HG02642 (cell line): ENCODE data around the gene TUBGCP2.

Experiments
- ATAC-seq: cut with Tn5 transposase; IDR thresholded peaks from one replicate; pipeline ENCODE4 v1.9.1; 2021; ENCODE audit warnings: mild to moderate bottlenecking; ENCODE audit not compliant: unreplicated experiment, poor library complexity

Gene TUBGCP2, protein sequence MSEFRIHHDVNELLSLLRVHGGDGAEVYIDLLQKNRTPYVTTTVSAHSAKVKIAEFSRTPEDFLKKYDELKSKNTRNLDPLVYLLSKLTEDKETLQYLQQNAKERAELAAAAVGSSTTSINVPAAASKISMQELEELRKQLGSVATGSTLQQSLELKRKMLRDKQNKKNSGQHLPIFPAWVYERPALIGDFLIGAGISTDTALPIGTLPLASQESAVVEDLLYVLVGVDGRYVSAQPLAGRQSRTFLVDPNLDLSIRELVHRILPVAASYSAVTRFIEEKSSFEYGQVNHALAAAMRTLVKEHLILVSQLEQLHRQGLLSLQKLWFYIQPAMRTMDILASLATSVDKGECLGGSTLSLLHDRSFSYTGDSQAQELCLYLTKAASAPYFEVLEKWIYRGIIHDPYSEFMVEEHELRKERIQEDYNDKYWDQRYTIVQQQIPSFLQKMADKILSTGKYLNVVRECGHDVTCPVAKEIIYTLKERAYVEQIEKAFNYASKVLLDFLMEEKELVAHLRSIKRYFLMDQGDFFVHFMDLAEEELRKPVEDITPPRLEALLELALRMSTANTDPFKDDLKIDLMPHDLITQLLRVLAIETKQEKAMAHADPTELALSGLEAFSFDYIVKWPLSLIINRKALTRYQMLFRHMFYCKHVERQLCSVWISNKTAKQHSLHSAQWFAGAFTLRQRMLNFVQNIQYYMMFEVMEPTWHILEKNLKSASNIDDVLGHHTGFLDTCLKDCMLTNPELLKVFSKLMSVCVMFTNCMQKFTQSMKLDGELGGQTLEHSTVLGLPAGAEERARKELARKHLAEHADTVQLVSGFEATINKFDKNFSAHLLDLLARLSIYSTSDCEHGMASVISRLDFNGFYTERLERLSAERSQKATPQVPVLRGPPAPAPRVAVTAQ

GRCh38 chr10:133308421-133309099 is at the start of gene TUBGCP2, which contains the start of gene ZNF511:
TUBGCP2 (minus strand) TSS chr10:133308872; CDS start chr10:133302941, 5,931 bp downstream.
ZNF511 (plus strand) TSS chr10:133308914; CDS start chr10:133308944, 30 bp downstream.
- ATAC-seq, result peak; percentile 84

GRCh38 chr10:133357285-133358161 is 48.9 kb upstream of the TUBGCP2 start, which contains the start of gene FUOM:
FUOM (minus strand) TSS chr10:133358019; CDS start chr10:133358007, 12 bp downstream.
- ATAC-seq, result peak; percentile 73

- no peak for ATAC-seq
Measured at GRCh38 chr10:133356549-133357284, 48.0 kb upstream of the TUBGCP2 start.

GRCh38 chr10:133355991-133356390 is 47.3 kb upstream of the TUBGCP2 start:
- no peak for ATAC-seq

DNA sequence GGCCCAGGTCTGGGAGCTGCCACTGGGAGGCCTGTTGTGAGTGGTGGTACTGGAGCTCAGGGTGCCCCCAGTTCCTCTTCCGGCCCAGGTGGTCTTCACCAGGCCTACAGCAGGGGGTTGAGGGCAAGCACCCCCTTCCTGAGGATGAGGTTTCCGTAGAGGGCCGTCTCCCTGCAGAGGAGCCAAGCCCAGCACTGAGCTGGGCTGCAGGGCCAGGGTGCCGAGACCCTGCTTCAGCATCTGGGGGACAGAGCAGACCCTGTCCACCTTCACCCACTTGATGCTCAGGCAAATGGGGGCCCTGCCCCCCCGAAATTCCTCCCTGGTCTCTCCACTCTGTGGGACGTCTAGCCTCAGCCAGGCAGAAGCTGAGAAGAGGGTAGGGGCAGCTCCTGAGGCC is 46.6 kb upstream of the TUBGCP2 start:
- no peak for ATAC-seq

- ATAC-seq, result no peak
Measured at GRCh38 chr10:133354672-133355240, 46.1 kb upstream of the TUBGCP2 start.

DNA sequence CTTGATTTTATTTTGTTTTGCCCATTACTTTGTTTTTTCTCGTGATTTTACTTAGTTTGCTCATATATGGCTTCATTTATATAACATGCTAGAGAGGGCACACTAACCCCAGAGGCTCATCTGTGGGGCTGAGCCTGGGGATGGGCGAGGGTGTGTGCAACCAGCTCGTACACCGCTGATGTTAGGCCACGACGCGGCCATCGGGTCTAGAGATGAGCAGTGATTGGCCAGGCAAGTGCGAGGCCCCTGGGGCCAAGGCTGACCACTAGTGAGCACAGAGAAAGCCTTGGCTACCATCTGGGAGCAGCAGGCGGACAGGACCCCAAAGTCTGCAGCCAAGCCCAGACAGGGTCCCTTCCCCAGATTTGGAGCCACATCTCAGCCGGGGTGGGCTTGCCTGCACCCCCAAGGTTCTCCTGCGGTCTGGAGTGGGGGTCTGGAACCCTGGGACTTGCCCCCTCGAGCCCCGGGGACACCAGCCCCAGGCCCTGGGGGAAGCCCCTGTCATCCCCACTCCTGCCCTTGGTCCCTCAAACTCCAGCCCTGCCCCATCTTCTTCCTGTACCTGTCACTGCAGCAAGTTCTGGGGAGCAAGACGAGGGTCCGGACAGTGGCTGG is 45.4 kb upstream of the TUBGCP2 start:
- no peak for ATAC-seq

DNA sequence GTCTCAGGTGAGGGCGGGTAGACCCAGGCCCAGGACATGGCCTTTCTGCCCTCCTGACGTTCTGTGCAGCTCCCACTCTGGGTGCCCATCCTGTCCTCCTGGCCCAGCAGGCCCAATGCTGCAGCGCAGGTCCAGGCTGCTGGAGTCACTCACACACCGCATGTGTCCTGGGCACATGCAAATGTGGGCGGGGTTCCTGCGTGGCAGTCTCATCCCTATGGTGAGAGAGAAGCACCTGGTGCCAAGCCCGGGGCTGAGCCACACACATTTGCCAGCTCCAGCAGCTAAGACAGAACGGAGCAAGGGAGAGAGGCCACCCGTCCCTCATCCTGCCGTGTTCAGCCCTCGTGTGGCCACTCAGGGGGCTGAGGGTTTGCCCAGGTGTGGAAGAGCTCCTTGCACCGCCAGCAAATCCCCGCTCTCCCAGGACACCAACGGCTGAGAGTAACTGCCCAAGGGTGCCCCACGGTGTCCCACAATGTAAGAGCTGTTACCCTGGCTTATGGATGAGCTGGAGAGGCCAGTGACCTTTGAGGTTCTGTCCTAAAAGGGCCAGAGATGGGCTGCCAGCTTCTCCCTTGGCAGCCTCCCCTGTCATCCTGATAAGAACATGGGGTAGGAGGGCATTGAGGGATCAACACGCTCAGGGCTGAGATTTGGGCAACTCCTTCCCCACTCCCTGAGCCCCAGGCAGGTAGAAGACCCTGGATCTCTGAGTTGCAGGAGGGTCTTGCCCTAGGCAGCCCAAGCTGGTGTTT is 44.7 kb upstream of the TUBGCP2 start:
- ATAC-seq, result no peak

GRCh38 chr10:133351408-133352318 is 43.0 kb upstream of the TUBGCP2 start:
- ATAC-seq, result no peak

GRCh38 chr10:133350950-133351329 is 42.3 kb upstream of the TUBGCP2 start:
- no peak for ATAC-seq

DNA sequence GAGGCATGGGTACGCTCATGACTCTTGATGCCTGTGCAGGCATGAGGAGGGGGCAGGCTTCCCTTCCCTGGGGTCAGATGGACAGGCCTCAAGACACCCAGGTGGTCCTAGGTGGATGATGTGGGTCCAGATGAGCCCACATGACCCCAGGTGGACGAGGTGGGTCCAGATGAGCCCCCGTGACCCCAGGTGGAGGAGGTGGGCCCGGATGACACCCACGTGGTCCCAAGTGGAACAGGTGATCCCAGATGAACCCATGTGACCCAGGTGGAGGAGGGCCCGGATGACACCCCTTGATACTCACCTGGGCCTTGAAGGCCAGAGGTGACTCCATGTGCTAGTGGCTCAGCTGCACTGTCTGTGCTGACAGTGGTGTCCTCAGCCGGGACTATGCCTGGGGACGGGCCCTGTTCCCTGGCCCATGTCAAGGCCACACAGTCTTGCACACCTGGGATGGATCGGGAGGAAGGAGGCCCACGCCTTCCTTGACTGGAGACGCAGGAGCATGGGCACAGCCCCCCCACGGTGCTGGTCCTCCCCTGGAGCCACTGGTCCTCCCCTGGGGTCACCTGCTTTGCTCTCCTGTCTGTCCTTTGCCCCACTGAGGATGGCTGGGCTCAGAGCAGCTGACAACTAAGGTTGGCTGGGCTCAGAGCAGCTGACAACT is 41.7 kb upstream of the TUBGCP2 start:
- ATAC-seq, result no peak

DNA sequence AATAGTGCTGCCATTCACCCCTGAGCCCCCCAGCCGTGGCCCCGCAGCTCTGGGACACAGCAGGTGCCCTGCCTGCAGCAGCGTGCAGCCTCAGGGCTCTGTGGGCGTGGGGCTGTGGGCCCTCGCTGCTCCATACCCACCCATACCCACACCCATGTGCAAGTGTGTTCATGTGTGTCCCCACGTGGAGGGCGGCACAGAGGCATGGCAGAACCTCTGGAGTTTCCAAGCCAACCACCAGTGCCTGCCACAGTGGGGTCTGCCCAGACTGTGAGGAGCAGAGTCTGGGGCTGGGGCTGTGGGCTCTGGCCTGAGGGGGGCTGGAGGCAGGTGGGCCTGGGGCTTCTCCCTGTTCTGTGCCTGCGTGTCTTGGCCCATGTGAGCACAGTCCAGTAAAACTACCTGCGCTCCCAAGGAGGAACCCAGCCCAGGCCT is 40.9 kb upstream of the TUBGCP2 start:
- ATAC-seq, result no peak

GRCh38 chr10:133349160-133349568 is 40.5 kb upstream of the TUBGCP2 start:
- no peak for ATAC-seq

DNA sequence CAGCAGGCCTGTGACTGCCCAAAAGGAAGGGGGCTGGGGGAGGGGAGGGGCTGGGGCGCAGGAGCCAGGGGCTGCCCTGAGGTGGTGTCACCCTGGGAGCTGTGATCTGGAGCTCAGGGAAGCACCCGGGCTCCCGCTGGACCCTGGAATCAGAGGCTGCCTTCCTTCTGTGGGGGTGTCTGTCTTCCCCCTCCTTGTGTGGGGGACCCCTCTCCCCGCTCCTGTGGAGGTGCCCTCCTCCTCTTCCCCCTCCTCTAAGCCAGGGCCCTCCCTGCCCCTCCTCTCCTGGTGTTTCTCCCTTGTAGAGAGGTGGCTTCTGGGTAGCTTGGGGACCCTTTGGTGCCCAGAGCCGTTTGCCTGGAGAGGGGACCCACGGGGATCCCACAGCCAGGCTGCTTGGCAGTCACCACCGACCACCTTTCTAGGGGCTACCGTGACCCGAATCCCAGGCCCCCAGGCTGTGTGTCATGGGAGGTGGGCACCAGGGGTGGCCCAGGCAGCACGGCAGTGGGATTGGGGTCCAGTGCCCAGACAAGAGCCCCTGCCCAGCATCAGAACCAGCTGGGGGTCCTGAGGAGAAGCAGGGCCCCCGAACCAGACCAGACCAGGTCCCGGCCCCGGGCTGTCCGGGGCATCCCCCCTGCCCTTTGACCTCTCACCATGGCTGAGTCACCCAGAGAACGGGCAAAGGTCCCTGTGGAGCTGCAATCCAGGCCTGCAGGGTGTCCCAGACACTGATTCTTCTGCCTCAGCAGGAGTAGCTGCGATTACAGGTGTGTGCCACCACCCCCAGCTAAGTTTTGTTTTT is 39.2 kb upstream of the TUBGCP2 start:
- no peak for ATAC-seq

- no peak for ATAC-seq
Measured at GRCh38 chr10:133346413-133346812, 37.7 kb upstream of the TUBGCP2 start.
